Measurements from ENCODE around the gene ZNF559.
"Not testable (repeated sequence)": the region's sequence is repeated elsewhere in the genome, so short reads cannot be mapped to it uniquely, and the experiment has no call there.

- TF ChIP-seq CTCF, POLR2A (IDR thresholded peaks at IDR 0.05): not testable (repeated sequence)
Measured at GRCh38 chr19:9322201-9322600, 1.8 kb upstream of the ZNF559 start.

Data from uterus (tissue), 2 donors.